Liver (tissue), 3 donors: ENCODE measurements around the gene ERC1.

Experiments
- FOXA1 ChIP-seq: IDR thresholded peaks from 2 replicates; pipeline ENCODE4 v1.6.1; 2016; ENCODE audit warnings: antibody characterized with exemption
- GABPA ChIP-seq, 2 donors: IDR thresholded peaks in 1 of 2; conservative IDR thresholded peaks in 1 of 2; 2 replicates each; pipeline ENCODE4 v1.6.1; 2016; ENCODE audit warnings: antibody characterized with exemption in 2 of 2, mild to moderate bottlenecking in 1 of 2, moderate library complexity in 1 of 2
- HNF4G ChIP-seq: IDR thresholded peaks from 2 replicates; pipeline ENCODE4 v1.6.1; 2016; ENCODE audit warnings: antibody characterized with exemption
- JUND ChIP-seq, 2 donors: IDR thresholded peaks; 2 replicates each; pipeline ENCODE4 v1.6.1; 2016; ENCODE audit warnings: antibody characterized with exemption in 2 of 2
- RAD21 ChIP-seq, 2 donors: IDR thresholded peaks; 2 replicates each; pipeline ENCODE4 v1.6.1; 2016; ENCODE audit warnings: antibody characterized with exemption in 2 of 2, mild to moderate bottlenecking in 2 of 2
- RXRA ChIP-seq, 2 donors: IDR thresholded peaks; 2 replicates each; pipeline ENCODE4 v1.6.1; 2017 to 2018; ENCODE audit warnings: antibody characterized with exemption in 2 of 2, mild to moderate bottlenecking in 1 of 2
- SP1 ChIP-seq: IDR thresholded peaks from 2 replicates; pipeline ENCODE4 v1.6.1; 2018; ENCODE audit warnings: antibody characterized with exemption, mild to moderate bottlenecking
- TAF1 ChIP-seq: conservative IDR thresholded peaks from 2 replicates; pipeline ENCODE4 v1.6.1; 2016; ENCODE audit warnings: antibody characterized with exemption, mild to moderate bottlenecking
- YY1 ChIP-seq: IDR thresholded peaks from 2 replicates; pipeline ENCODE4 v1.6.1; 2016; ENCODE audit warnings: antibody characterized with exemption, mild to moderate bottlenecking
- TF ChIP-seq, protein P1 (sequence below): fragments of 150-350 bp; IDR thresholded peaks from 2 replicates; pipeline ENCODE4 v1.5.1; 2017; ENCODE audit warnings: improper control_type of control experiment, low read depth, low read length; ENCODE audit not compliant: missing input control
- TF ChIP-seq, protein P2 (sequence below): IDR thresholded peaks from 2 replicates; pipeline ENCODE4 v1.6.1; 2016; ENCODE audit warnings: antibody characterized with exemption
- TF ChIP-seq, protein P3 (sequence below): IDR thresholded peaks from 2 replicates; pipeline ENCODE4 v1.6.1; 2016; ENCODE audit warnings: antibody characterized with exemption, mild to moderate bottlenecking
- TF ChIP-seq, protein P4 (sequence below): IDR thresholded peaks from 2 replicates; pipeline ENCODE4 v1.6.1; 2016; ENCODE audit warnings: antibody characterized with exemption
- donor health status: healthy.
- donor health status: healthy.

DNA sequence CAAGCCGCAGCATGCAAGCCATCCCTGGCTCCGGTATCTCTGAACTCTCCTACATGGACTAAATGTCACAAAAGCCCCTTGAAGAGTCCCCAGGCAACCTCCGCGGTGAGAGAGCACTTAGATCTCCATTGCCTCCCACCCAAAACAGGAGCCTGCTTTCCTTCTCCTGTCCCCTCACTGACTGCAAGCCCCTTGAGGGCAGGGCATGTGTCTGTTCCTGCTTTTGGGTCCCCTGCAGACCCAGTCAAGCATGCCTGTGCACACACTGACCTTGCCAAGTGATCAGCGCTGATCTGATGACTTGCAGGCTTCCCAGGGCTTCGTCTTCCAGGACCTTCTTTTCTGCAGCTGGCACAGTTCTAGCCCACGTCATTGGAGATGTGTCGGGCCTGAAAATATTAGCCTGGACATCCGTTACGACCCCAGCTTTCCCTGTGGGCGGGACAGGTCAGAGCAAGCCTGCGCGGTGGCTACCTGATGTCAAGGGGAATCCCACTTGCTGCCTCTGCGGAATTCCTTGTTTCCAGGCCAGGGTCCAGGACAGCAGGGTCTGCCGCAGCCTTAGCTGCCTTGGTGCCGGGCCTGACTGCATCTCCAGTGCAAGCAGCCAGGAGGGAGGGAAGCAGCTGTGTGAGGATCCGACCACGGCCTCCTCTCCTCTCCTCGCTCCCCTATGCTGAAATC is 510.8 kb downstream of the ERC1 start:
- TF ChIP-seq, protein P1, sequence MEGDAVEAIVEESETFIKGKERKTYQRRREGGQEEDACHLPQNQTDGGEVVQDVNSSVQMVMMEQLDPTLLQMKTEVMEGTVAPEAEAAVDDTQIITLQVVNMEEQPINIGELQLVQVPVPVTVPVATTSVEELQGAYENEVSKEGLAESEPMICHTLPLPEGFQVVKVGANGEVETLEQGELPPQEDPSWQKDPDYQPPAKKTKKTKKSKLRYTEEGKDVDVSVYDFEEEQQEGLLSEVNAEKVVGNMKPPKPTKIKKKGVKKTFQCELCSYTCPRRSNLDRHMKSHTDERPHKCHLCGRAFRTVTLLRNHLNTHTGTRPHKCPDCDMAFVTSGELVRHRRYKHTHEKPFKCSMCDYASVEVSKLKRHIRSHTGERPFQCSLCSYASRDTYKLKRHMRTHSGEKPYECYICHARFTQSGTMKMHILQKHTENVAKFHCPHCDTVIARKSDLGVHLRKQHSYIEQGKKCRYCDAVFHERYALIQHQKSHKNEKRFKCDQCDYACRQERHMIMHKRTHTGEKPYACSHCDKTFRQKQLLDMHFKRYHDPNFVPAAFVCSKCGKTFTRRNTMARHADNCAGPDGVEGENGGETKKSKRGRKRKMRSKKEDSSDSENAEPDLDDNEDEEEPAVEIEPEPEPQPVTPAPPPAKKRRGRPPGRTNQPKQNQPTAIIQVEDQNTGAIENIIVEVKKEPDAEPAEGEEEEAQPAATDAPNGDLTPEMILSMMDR = no peak
- TF ChIP-seq SP1 = no peak
- TF ChIP-seq, protein P2, sequence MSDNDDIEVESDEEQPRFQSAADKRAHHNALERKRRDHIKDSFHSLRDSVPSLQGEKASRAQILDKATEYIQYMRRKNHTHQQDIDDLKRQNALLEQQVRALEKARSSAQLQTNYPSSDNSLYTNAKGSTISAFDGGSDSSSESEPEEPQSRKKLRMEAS = no peak
- no peak for TF ChIP-seq RXRA (IDR thresholded peaks at IDR 0.05)
- no peak for TF ChIP-seq JUND (IDR thresholded peaks at IDR 0.05)
- TF ChIP-seq, protein P3, sequence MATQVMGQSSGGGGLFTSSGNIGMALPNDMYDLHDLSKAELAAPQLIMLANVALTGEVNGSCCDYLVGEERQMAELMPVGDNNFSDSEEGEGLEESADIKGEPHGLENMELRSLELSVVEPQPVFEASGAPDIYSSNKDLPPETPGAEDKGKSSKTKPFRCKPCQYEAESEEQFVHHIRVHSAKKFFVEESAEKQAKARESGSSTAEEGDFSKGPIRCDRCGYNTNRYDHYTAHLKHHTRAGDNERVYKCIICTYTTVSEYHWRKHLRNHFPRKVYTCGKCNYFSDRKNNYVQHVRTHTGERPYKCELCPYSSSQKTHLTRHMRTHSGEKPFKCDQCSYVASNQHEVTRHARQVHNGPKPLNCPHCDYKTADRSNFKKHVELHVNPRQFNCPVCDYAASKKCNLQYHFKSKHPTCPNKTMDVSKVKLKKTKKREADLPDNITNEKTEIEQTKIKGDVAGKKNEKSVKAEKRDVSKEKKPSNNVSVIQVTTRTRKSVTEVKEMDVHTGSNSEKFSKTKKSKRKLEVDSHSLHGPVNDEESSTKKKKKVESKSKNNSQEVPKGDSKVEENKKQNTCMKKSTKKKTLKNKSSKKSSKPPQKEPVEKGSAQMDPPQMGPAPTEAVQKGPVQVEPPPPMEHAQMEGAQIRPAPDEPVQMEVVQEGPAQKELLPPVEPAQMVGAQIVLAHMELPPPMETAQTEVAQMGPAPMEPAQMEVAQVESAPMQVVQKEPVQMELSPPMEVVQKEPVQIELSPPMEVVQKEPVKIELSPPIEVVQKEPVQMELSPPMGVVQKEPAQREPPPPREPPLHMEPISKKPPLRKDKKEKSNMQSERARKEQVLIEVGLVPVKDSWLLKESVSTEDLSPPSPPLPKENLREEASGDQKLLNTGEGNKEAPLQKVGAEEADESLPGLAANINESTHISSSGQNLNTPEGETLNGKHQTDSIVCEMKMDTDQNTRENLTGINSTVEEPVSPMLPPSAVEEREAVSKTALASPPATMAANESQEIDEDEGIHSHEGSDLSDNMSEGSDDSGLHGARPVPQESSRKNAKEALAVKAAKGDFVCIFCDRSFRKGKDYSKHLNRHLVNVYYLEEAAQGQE = no peak
- TF ChIP-seq FOXA1 = no peak
- no peak for TF ChIP-seq TAF1
- TF ChIP-seq, protein P4, sequence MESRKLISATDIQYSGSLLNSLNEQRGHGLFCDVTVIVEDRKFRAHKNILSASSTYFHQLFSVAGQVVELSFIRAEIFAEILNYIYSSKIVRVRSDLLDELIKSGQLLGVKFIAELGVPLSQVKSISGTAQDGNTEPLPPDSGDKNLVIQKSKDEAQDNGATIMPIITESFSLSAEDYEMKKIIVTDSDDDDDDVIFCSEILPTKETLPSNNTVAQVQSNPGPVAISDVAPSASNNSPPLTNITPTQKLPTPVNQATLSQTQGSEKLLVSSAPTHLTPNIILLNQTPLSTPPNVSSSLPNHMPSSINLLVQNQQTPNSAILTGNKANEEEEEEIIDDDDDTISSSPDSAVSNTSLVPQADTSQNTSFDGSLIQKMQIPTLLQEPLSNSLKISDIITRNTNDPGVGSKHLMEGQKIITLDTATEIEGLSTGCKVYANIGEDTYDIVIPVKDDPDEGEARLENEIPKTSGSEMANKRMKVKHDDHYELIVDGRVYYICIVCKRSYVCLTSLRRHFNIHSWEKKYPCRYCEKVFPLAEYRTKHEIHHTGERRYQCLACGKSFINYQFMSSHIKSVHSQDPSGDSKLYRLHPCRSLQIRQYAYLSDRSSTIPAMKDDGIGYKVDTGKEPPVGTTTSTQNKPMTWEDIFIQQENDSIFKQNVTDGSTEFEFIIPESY = no peak
- TF ChIP-seq GABPA (IDR thresholded peaks at IDR 0.05 in 1 of 2, conservative IDR thresholded peaks at IDR 0.05 in 1 of 2) = no peak
- no peak for TF ChIP-seq RAD21 (IDR thresholded peaks at IDR 0.05)
- no peak for TF ChIP-seq HNF4G
- TF ChIP-seq YY1 = no peak
